ENCODE results near the gene PHF8.

The PHF8 gene

DNA sequence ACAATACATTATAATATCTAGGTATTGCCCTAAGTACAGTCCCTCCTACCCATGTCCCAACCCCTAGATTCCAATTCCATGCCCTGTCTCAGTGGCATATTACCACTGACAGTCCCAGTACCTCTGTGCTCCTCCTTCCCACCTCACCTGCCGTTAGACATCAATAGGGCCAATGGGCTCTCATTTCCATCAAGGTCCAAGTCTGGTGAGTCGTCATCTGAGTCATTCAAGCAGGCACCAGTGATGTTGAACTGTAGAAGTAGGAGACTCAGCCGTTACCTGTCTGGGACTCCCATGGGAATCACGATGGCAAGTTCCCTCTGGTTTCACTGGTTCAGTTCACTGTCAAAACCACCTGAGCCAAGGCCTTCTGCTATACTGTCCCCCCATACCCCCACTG, 51.7 kb downstream of the PHF8 start:
- TF ChIP-seq SIN3A (IDR thresholded peaks at IDR 0.05; ENCODE audit: borderline replicate concordance, insufficient read depth, low read length): no peak
- TF ChIP-seq FOXP2 (optimal IDR thresholded peaks at IDR 0.05; ENCODE audit: borderline replicate concordance, extremely low read depth, extremely low read length, insufficient read depth): no peak
- no peak for TF ChIP-seq TAF1 (IDR thresholded peaks at IDR 0.05; ENCODE audit: borderline replicate concordance, insufficient read depth, low read length)
- TF ChIP-seq POLR2AphosphoS5 (IDR thresholded peaks at IDR 0.05; ENCODE audit: low read depth, low read length): no peak
- TF ChIP-seq REST (IDR thresholded peaks at IDR 0.05; ENCODE audit: insufficient read depth in 1 of 2, low read depth in 2 of 2, low read length in 2 of 2): no peak

GRCh38 chrX:53990171-53990570, 54.1 kb downstream of the PHF8 start:
- TF ChIP-seq SIN3A (IDR thresholded peaks at IDR 0.05; ENCODE audit: borderline replicate concordance, insufficient read depth, low read length) (no peak), TAF1 (IDR thresholded peaks at IDR 0.05; ENCODE audit: borderline replicate concordance, insufficient read depth, low read length) (no peak), POLR2AphosphoS5 (IDR thresholded peaks at IDR 0.05; ENCODE audit: low read depth, low read length) (no peak), REST (IDR thresholded peaks at IDR 0.05; ENCODE audit: insufficient read depth in 1 of 2, low read depth in 2 of 2, low read length in 2 of 2) (no peak), FOXP2 (optimal IDR thresholded peaks at IDR 0.05; ENCODE audit: borderline replicate concordance, extremely low read depth, extremely low read length, insufficient read depth) (no peak)

DNA sequence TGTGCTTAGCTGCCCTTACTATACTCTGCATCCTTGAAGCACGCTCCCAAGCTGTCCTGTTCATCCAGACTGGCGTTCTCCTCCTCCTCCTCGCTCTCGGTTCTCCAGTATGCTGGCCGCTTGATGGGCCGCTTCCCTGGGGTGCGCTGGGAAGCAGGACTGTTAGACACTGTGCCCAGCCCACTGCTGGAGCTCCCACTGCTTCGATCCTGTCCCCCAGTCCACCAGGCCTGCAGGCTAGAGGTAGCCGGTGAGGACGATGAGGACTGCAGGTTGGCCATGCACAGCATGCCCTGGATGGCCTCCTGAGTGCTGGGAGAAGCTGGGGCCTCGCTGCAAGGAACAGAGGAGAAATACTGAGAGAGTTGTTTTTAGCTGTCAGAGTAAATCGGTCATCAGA, 59.4 kb downstream of the PHF8 start:
- TF ChIP-seq REST (IDR thresholded peaks at IDR 0.05; ENCODE audit: insufficient read depth in 1 of 2, low read depth in 2 of 2, low read length in 2 of 2): no peak
- no peak for TF ChIP-seq SIN3A (IDR thresholded peaks at IDR 0.05; ENCODE audit: borderline replicate concordance, insufficient read depth, low read length)
- TF ChIP-seq FOXP2 (optimal IDR thresholded peaks at IDR 0.05; ENCODE audit: borderline replicate concordance, extremely low read depth, extremely low read length, insufficient read depth): no peak
- TF ChIP-seq POLR2AphosphoS5 (IDR thresholded peaks at IDR 0.05; ENCODE audit: low read depth, low read length): no peak
- TF ChIP-seq TAF1 (IDR thresholded peaks at IDR 0.05; ENCODE audit: borderline replicate concordance, insufficient read depth, low read length): no peak

- no peak for TF ChIP-seq REST (IDR thresholded peaks at IDR 0.05; ENCODE audit: insufficient read depth in 1 of 2, low read depth in 2 of 2, low read length in 2 of 2)
- no peak for TF ChIP-seq FOXP2 (optimal IDR thresholded peaks at IDR 0.05; ENCODE audit: borderline replicate concordance, extremely low read depth, extremely low read length, insufficient read depth)
- no peak for TF ChIP-seq TAF1 (IDR thresholded peaks at IDR 0.05; ENCODE audit: borderline replicate concordance, insufficient read depth, low read length)
- TF ChIP-seq SIN3A (IDR thresholded peaks at IDR 0.05; ENCODE audit: borderline replicate concordance, insufficient read depth, low read length): no peak
- TF ChIP-seq POLR2AphosphoS5 (IDR thresholded peaks at IDR 0.05; ENCODE audit: low read depth, low read length): no peak
These were observed 69.7 kb downstream of the PHF8 start for GRCh38 chrX:53974529-53974928.

GRCh38 chrX:53969540-53969939, 74.7 kb downstream of the PHF8 start:
- TF ChIP-seq SIN3A (IDR thresholded peaks at IDR 0.05; ENCODE audit: borderline replicate concordance, insufficient read depth, low read length): no peak
- no peak for TF ChIP-seq FOXP2 (optimal IDR thresholded peaks at IDR 0.05; ENCODE audit: borderline replicate concordance, extremely low read depth, extremely low read length, insufficient read depth)
- TF ChIP-seq POLR2AphosphoS5 (IDR thresholded peaks at IDR 0.05; ENCODE audit: low read depth, low read length): no peak
- no peak for TF ChIP-seq TAF1 (IDR thresholded peaks at IDR 0.05; ENCODE audit: borderline replicate concordance, insufficient read depth, low read length)
